ENCODE measurements around the gene SEC22A.

- TF ChIP-seq EZH2 (IDR thresholded peaks at IDR 0.05; ENCODE audit: borderline replicate concordance, control insufficient read depth, low read depth, low read length) (no peak), TAF1 (IDR thresholded peaks at IDR 0.05; ENCODE audit: borderline replicate concordance, low read depth, low read length) (no peak), RAD21 (IDR thresholded peaks at IDR 0.05; ENCODE audit: insufficient read depth, low read depth, low read length) (no peak), RCOR1 (conservative IDR thresholded peaks at IDR 0.05; ENCODE audit: low read depth, low read length) (no peak), MTA2 (IDR thresholded peaks at IDR 0.05; ENCODE audit: low read depth) (no peak), IRF3 (IDR thresholded peaks at IDR 0.05) (no peak), ATF2 (IDR thresholded peaks at IDR 0.05; ENCODE audit: low read length) (no peak), REST (IDR thresholded peaks at IDR 0.05; ENCODE audit: low read depth, low read length) (no peak), HSF1 (IDR thresholded peaks at IDR 0.05; ENCODE audit: low read depth, low read length) (no peak)
Measured at GRCh38 chr3:123278446-123278845, 76.7 kb downstream of the SEC22A start.

All from GM12878 (cell line).